Activated effector memory CD4-positive, alpha-beta T cell treated with Interleukin-2 at 50 U/mL for 16 hours (primary cell): ENCODE measurements around the gene VSIR.

Experiments
- DNase-seq: peaks from one replicate; pipeline ENCODE4 v3.0.0-alpha.2; 2020

VSIR gene

DNA sequence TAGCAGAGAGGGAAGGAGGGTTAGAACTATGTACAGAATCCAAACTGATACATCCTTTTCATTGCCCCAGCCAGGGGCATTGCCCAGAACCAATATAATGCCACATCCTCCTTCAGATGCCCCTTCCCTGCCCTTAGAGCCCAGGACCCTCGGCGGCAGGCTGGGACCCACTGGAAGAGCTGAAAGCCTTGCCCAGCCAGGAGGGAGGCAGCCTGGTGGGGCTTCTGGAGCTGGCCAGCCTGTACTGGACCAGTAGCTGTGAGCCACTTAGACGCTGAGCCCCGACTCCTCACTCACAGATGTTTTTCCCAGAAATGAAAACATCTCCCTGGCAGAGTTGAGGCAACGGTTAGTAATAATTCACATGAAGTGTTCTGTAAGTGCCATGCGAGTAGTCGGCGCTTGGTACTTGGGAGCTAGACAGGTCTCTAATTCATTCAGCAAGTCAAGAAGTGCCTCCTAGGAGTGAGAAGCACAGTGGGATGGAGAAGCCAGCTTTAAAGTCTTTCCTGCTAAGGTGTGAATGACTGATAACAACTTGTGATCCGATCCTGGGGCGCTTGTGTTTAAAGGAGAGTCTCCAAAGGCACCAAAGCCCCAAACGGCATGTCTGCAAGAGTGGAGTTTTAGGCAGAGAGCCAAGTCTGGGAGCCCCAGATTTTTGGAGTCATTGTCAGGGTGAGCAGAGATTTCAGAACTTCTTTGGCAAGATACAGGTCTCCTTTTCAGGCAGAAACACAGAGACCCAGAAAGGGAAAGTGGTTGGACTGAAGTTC lies 9.8 kb downstream of the VSIR start:
- no peak for DNase-seq

DNA sequence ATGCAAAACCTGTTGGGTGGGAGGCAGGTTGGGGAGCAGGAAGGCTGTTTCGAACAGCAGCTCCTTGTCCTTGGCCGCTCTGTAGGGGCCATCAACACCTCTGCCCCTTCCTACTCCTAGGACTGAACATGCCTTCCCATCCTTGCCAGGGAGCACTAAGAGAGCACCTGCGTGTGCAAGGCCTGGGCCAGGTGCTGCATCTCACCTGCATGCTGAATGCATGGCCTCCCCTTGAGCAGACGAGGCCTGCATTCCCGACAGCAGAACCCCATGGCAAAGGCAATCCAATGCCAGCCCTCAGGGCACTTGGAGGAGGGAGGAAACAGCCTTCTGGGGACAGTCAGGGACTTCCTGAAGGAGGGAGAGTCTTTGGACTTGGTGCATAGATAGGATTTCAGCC lies 11.0 kb downstream of the VSIR start:
- no peak for DNase-seq

DNA sequence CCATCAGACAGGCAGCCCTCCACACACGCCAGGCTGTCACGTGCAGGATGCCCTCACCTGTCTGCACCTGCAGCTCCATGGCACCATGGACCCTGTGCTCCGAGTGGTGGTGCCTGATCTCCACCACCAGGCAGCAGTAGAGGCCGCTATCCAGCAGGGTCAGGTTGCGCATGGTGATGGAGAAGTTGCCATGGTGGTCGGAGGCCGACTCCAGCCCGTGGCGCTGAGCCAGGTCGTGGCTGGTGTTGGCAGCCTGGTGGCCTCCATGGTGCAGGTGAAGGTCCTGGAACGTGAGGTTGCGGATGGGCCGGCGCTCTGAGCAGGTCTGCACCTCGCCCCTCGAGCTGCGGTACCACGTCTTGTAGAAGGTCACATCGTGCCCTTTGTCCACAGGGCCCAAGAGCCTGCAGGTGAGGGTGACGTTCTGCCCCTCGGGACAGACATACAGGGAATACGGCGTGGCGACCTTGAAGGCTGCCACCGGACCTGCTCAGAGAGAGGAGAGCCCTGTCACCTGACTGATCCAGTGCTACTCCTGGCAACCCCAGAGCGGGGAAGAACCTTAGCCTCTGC lies 11.7 kb downstream of the VSIR start:
- no peak for DNase-seq

DNA sequence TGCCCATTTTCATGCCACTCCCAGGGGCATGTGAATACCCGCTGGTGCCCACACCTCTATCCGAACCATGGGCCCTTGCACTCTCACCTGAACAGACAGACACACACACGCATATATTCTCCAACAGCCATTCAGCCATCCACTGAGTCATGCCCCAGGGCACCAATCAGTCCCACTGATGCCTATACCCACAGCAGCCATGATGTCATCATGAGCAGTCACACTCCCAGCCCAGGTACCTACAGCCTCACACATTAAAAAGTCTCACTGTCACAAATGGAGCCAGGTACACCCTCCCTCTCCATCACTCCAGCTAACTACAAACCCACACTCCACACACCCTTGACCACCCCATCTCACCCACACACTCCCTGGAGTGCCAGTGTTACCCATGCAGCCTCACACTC lies 12.2 kb downstream of the VSIR start:
- DNase-seq, result no peak

DNA sequence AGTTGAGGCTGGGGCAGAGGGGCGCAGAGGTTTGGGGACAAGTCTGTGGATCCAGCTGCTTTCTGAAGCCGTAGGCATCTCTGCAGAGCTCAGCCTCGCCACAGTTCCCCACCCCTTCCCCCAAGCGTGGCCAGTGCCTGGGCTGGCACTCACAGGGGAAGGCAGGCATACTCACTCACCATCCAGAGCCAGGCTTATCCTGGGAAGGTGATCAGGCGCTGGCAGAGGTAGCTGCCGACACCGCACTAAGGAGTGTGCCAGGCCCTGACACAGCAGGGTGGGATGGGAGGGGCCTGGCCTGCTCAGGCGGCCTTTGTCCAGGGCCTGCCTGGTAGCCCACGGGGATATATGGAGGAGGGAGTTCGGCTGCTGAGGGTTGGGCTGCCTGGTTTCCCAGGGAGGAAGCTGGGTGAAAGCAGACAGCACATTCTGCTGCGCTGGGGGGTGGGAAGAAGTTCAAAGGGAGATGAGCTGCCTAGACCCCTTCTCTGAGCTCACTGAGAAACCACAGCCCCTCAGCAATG lies 15.9 kb downstream of the VSIR start:
- no peak for DNase-seq

DNA sequence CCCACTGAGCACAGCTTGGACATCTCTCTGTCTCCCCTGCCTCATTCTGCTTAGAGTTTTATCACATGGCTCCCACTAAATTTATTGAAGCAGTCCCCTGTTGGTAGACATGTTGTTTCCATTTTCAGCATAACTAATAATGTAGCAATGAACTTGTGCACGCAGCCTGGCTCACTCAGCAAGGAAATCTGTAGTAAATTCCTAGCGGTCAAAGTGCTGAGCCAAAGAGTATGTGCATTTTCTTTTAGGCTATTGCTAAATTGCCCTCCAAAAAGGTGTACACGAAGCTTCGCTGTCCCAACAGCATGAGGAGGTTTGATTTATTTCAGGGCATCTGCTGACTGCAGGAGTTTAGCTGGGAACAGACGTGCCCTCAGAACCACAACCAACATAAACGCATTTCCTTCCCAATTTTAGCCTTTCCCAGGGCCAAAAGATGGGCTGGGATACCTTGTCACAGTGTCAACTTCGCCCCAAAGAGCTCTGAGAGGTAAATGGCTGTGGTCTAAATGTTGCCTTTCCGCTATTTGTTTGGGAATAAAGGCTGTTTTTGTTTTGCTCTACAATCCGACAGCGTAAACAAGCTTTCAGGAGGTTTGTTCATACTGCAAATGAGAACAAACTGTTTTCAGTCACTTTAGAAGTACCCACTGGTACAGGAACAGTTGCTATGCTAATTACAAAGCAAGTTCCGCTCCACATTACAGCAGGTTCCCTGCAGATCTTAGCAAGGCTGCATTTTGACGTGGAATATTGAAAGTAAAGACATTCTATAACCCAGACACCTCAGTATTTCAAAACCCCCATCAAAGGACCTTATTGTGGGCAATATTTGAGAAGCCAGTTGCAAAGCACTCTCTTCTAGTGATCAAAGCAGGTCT lies 16.8 kb downstream of the VSIR start:
- no peak for DNase-seq

DNA sequence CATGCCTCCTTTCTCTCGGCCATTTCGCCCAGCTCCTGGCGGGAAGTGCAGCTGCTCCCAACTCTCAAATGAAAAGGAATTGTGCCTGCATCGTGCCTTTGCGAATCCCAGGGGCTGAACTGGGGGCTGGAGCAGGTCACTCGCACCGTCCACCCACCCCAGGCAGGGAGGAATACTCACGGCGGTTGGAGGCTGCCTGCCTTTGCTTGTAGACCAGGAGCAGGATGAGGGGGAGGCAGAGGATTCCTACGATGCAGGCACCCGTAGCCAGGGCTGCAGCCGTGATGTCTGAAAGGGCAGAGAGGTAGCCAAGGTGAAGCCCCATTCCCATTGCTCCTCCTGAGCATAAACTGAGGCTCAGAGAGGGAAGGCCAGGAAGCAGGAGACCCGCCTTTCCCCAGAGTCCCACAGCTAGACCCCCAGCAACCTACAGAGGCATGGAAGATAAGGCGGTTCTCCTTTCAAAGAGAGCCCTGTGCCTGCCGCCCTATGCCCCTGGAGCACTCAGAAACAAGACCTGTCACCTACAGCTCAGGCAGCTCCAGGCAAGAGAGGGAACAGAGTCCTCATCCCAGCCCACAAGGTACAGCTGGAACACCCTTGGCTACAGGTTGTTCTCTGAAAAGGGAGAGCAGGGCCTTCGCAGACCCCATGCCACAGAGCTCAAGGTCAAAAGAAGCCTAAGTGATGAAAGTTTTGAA lies 18.0 kb downstream of the VSIR start:
- no peak for DNase-seq

DNA sequence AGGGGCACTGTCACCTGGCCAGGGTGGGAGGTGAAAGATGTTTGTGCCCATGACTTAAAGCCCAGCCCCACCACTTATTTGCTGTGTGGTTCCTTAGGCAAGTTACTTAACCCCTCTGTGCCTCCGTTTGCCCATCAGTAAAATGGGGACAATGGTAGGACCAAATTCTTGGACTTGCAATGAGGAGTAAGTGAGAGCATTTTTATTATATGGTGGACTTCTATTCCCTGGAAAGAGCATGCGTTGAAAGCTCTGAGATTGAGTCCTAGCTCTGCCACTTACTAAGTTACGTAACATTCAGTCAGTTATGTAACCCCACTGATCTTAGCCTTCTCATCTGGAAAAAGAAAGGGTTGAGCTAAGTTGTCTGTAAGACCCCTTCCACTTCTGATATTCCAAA lies 18.8 kb downstream of the VSIR start:
- no peak for DNase-seq

DNA sequence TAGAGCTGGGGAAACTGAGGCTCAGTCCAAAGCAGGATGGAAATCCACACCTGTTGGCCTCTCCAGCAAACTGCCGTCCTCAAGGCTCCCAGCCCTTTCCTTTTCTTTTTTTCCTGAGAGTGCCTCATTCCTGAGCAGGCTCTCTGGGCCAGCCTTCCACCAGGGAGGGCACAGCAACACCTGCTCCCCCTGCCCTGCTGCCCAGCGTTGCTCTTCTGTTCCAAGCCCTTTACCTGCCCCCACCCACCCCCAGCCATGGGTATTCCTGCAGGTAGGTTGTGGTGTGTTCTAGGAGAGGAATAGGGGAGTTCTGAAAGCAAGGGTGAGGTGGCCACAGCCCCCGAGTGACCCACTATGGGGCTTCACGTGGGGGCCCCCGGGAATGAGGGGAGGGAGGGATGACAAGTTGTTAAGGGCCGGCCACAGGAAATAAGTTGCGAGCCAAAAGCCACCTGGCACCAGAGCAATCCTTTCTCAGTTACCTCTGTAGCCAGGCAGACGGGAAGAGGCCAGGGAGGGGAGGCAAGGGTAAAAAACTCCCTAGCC lies 19.3 kb downstream of the VSIR start:
- no peak for DNase-seq

DNA sequence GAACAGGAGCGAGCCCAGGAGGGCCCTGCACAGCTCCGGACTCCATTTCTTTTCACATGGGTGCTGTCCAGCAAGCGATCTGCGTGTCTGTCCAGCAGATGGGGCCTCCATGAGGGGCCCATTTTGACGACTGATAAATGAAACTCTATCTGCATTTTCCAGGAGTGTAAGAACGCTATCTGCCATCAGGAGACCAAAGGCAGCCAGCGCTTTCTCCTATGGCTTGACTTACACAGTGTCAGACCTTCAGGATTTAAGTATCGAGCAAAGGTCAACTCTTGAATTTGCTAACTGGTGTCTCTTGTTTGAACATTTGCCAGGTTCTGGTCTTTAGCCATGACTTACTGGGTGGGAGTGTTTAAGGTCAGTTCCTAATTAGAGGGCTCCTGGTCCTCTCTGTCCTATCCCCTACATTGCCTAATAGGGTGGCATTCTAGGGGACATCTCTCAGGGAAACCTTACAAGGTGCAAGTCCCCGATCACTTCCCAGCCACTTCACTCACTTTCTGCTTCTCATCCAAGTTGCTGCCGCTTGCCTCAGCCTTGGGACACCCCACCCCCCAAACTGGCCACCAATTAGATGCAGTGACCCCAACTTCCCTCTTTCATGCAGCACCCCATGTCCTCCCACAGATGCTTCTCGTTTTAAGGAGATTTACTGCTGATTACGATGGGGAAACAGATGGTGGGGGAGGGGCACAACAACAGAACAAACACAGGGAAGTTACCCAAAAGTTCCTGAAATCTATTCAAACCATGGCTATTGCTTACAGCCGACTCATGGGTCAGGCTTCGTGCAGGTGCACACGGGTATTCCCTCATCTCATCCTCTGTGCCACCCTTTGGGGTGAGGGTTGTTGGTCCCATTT lies 20.0 kb downstream of the VSIR start:
- no peak for DNase-seq

DNA sequence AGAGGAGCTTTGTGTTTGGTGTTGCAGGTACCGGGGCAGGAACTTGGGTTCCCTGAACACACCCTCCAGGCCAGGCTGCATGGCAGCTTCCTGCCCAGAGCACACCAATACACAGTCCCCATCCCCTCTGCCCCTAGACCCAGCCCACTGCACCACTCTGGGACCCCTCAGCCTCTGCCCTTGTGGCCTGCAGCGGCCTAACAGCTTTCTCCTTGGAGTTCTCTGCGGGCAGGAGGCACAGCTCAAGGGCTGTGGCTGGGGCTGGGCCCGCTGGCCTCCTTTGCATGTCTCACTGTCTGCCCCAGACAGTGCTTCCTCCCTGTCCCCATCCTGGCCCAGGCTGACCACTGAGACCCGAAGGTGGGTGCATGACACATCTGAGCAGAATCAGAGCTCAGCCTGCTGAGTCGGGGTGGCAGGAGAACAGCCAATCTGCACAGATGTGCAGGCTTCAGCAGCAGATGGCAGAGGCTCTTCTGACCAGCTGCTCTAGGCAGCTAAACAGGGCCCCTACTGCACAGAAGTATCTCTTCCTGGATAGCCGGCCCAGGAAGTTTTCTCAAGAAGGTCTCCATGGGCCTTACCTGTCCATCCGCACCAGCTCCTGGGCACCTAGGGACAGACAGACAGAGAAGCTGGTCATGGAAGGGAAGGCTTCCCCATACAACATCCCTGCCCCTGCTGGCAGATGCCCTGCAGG lies 20.8 kb downstream of the VSIR start:
- no peak for DNase-seq

DNA sequence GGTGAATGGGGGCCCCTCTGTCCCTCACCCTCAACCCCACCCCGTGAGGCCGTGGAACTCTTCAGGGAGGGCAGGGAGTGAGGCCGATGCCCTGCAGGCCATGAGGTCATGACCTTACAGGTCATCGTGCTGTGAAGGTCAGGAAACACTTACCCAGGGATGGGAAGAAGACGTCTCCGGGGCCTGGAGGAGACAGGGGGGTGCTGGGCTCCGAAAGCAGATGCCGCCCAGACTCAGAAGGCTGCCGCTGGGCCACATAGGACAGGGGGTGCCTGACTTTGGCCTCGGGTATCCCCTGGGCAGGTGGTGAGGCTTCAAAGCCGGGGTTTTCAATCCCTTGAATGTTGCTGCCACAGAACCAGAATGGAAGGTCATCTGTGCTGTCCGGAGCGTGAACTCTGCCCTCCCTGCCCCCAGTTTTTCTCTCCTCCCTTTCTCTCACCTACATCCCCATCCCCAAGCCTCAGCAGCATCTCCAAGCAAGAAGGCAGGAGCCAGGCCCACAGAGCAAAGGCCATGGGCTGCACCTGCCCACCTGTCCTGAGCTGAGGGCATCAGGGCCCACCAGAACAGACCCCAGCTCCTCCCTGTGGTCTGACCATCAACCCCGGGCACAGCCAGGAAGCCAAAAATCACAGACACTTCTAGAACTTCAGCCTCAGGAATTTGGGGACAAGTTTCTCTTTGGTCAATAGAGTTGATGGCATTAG lies 21.6 kb downstream of the VSIR start:
- no peak for DNase-seq

DNA sequence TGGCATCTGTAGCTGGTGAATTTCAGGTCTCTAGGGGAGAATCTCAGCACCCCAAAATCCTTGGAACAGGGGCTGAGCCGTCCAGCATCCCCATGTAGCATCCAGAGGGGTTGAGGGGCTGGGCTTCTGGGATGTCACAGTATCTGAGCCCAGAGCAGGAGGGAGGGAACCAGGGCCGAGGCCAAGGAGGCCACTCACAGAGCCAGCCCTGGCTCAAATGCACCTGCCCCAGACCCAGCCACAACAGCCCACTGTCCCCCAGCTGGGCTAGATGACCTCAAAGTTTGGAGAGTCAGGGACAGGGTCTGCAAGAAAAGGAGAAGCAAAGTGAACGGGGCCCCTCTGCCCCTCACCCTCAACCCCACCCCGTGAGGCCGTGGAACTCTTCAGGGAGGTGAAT lies 22.3 kb downstream of the VSIR start:
- DNase-seq, result no peak

DNA sequence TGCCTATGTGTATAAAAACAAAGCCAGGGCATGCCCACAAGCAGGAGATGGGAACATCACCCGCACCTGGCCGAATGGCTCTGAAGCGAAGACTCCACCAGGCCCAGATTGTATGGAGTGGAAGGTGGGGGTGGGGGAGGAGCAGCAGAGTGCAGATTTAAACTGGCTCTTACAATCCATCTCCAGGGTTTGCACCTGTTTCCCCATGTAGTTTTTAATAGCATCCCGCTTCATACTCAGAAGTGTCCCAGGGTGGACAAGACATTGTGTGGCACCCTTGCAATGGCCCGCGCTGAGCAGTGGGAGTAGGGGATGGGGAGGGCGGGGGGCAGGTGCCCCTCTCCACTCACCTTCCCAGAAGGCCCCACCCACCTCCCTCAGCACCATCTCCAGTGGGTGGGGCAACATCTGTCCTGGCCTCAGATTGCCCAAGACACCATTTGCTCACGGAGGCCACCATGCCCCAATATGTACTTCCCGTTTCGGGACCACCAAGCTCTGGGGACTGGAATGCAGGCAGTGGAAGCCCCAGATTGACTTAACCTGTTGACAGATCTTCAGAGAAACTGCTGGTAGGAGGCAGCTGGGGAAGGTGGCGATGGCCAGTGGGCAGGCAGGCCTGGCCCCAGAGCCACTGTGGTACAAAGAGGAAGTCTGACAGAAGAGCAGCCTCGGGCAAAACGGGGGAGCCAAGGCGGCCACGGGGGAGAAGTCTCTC lies 23.0 kb downstream of the VSIR start:
- no peak for DNase-seq

DNA sequence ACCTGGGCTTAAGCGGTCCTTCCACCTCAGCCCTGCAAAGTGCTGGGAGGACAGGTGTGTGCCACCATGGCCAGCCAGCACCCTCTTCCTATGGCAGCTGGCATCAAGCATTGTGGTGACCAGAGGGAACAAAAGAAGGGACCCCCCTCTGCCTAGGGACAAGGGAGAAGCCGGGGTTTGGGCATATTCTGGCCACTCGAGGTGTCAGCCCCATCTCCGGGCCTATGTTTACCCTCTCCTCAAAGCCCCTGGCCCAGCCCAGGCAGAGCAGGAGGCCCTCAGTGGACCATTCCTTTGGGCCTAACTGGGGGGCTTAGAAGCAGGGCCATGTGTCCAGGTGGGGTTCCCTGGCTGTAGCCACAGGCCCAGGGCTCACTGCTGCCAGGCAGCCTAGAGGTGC lies 23.9 kb downstream of the VSIR start:
- no peak for DNase-seq

DNA sequence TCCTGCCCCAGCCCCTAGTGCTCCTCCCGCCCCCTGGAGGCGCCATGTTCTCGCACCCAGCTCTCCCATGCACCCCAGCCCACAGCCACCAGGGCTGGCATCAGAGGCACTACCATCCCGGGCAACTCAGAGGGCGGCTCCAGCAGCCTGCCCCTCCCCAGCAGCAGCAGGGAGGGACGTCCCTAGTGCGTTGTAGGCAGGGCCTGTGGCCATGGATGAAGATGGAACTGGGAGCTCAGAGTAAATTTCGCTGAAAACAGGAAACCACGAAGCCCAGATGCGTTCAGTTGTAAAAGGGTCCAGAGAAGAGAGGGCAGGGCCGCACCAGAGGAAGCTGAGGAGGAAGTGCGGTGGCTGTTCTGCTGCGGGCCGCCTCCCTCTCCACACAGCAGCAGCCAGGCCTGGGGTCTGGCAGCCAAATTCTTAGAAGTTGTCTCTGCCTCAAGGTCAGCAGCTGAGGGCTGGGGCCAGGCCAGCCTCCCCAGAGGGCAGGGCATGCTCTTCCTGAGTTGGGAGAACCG lies 24.6 kb downstream of the VSIR start:
- DNase-seq, result peak; percentile 83

DNA sequence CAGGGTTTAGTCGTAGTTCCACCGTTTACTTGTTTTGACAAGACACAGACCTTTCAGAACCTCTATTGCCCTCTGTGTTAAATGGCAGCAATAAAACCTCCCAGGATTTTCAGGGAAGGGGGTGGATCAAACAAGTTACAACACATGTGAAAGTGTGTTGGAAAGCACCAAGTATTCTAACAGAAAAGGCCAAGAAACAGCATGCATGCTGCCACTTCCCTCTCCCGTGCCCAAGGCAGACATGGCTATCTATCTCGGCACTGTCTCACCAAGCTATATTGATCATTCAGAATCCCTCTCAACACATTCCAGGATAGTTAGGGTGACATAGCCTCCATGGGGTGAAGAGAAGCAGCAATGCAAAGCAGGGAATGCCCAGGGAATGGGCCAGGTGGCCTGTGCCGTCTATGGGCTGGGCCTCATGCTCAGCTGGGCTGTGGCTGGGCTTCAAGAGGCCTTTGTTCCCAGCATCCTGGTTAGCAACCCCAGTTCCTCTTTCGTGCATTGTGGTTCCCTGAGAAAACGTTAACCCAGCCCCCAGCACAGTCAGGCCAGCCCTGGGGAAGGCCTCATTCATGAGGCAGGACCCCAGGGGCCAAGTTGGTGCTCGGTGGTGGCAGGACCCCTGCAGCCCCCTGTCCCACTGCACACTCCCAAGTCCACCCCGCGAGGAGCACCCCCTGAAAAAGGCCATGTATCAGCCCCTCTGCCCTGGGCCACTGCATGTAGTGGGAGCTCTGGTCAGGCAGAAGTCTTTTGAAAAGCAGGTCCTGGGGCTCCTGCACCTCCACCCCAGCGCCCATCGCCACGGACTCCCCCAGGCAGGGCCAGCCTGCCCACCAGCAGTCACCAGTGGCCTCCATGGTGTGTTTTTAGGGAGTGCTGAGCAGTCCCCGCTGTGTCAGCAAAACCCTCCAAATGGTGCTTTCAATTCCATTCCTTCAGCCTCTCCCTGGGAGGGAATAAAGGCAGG lies 25.5 kb downstream of the VSIR start:
- no peak for DNase-seq

DNA sequence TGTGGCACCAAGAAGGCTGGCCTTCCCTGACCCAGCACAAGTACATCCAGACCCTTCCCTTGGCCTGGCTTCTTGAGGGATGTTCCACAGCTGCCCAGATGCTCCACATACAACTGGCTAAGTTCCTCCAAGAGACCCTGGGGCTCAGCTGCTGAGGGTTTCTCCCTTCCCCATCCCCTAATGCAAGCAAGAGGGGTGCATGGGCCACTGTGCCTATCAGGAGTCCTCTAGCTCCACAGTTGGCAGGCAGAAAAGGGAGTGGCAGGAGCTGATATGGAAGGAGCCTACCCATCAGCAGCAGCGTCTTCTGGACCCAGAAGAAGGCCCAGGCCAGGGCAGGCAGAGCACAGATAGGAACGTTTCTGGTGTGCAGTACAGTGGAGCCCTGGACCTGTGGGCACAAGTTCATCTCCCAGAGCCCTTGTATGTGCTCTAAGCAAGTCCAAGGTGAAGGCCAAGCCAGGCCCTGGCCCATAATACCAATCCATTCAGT lies 26.2 kb downstream of the VSIR start:
- DNase-seq, result no peak
